ENCODE data around the gene ICOS.
"Not testable (repeated sequence)": the region's sequence is repeated elsewhere in the genome, so short reads cannot be mapped to it uniquely, and the experiment has no call there.

Gene ICOS

DNA sequence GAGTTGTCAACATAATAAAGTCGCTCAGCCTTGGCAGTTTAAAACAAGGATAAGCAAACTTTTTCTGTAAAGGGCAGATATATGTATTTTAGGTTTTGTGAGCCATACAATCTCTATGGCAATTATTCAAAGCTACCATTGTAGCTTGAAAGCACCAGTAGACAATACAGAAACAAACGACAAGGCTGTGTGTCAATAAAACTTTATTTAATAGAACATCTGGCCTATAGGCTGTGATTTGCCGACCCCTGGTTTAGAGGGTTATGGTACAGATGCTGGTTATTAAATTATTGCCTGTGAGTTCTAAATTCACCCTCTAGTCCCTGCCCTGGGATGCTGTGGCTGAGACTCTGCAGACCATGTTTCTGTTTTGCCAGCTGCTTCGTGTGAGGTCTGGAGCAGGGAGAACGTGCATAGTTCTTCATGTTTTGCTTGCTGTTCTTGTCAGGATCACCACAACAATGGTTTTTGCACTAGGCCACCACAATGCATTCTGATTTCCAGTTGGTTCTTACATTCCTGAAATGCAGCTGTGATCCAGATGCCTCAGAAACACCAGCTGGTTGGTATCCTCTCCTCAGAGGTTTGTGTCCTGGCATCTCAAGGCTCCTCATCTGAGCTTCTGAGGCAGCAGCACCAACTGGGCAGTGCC is 46.6 kb downstream of the ICOS start:
- DNase-seq: no peak

- not testable (repeated sequence) for DNase-seq
These were observed 49.4 kb downstream of the ICOS start for GRCh38 chr2:203985978-203986377.

DNA sequence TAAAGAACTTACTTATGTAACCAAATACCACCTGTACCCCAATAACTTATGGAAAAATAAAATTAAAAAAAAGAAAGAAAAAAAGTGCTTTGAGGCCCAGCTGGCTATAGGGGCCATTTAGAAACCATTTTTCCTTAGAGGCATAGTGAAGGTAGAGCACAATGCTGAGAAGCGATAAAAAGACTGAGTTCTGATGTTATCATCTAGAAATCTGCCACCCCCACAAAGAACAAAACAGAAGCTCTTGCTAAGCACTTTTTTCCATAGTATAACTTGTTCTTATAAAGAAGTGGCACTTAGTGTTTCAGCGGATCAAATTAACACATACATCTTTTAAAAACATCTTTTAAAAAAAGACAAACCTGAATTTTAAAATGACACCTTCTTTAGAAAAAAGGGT is 51.4 kb downstream of the ICOS start:
- no peak for DNase-seq

DNA sequence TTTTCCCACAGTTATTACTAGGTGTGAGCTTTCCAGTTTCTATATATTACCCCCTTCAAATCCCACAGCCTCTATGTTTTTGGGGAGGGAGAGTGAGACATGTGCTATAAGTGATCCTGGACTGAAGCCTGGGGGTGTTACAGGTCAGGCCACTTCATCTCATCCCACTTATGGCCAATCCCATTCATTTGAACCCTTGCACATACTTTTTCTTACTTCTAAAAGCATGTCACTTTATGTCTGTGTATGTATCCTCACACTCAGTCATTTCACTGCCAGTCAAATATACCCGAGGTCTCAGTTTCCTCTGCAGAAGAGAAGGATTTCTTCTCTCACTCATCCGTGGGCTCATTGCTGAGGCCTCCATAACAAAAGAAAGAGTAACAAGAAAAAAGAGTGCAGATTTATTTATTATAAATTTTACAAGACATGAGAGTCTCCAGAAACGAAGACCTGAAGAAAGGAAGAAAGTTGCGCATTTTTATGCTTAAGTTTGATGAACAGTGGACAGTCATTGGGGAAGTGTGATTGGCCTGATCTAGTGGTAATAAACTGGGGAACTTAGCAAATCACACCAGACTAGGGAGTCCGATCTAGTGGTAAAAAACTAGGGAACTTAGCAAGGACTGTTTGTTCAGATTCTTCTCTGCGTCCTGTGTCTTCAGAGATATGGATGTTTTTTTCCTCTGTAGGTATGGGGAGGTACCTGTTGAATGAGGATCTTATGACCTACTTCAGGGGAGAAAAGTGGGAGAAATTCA is 52.1 kb downstream of the ICOS start:
- DNase-seq: no peak

DNA sequence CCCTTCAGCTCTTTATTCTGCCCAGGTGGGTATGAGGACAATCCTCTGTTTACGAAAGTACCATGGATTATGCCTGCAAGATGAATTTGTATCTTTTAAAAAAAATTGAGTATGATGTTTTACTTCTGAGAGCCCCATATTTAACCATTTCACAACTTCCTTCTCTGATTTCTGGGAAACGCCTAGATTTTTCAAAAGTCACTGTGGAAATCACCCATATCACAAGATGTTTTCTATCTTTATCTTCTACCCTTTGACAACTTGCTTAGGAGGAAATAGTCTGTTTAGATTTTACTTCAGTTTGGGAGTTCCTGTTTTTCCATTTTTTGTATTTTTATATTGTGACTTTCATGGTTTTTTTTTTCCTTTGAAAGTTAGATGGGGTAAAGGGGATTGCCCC is 53.0 kb downstream of the ICOS start:
- no peak for DNase-seq

DNA sequence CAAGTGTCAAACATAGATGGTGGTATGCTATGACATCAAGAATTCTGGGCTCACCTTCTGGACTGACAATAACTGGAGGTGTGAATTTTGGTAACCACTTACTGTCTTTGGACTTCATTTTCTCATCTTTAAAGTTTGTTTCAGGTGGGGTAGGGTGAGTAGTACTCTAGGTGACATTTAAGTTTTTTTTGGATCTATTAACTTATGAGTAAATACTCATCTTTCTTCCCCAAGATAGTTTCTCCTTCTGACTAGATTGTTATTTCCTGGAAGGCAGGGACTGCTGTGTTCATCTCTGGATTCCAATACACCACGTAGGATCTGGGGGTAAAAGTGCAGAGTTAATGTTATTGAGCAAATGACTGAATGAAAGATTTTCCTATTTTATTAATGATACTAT is 55.9 kb downstream of the ICOS start:
- DNase-seq: no peak

- no peak for DNase-seq
These were observed 56.4 kb downstream of the ICOS start for GRCh38 chr2:203993011-203993410.

- no peak for DNase-seq
These were observed 57.0 kb downstream of the ICOS start for GRCh38 chr2:203993560-203993959.

DNA sequence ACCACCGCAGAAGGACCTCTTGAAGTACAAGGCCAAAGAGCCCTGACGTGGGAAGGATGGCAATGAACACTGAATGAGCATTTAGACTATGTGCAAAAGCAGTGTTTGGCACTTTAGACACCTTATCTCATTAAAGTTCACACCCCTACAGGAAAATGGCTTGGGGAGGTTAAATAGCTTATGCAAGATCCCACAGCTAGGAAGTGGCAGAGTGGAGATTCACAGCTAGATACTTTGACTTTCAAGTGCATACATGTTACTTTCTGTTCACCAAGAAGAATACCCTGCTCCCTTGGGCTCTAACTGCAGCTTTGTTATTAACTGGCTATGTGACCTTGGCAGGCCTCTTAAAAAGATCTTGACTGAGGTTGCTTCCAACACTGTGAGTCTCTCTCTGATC is 58.2 kb downstream of the ICOS start:
- DNase-seq: no peak

DNA sequence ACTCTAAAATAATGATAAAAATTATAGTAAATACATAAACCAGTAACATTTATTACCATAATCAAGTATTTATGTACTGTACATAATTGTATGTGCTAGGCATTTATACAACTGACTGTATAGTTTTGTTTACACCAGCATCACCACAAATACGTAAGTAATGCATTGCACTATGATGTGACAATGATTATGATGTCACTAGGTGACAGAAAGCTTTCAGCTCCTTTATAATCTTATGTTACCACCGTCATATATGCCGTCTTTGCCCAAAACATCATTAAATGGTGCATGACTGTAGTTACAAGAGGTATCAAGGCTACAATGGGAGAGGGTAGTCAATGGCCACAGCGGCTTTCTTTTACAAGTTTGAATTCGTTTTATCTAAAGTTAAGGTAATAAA is 60.1 kb downstream of the ICOS start:
- no peak for DNase-seq

DNA sequence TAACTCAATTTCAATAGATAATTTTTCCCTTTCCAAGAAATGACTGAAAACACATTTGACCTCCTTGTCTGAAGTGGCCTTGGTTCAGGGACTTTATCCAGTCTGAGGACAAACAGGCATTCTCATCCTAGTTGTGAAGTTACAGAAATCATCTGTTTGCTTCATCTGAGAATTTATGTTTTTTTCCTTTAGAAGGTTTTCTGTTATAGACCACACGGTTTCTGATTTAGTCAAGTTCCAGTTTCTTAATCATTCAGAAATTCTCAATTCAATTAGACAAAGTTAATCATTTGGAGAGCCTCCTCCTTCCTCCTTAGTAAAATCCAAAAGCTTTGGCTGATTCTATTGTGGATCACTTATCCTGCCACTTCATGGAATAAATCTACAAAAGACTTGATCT is 60.9 kb downstream of the ICOS start:
- no peak for DNase-seq

GRCh38 chr2:203997980-203998809 is 61.6 kb downstream of the ICOS start:
- DNase-seq: no peak

GRCh38 chr2:203999835-204000234 is 63.3 kb downstream of the ICOS start:
- DNase-seq: no peak

DNA sequence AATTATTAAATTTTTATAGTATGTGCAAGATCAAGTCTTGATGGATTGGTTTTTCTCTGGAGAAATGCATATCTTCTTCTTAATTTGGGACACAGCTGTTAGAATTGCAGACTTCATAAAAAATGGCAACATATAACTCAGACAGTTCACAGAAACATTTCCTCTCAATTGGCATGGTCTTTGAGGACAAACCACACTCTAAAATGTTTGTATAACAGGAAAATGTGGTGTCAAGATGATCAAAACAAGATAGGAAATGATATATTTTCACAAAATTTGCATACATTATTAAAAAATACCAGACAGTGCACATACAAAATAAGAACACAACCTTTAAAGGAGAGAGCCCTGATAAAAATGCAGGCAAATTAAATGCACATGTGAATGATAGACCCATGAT is 63.9 kb downstream of the ICOS start:
- no peak for DNase-seq

GRCh38 chr2:204003276-204003990 is 66.9 kb downstream of the ICOS start:
- DNase-seq: no peak

DNA sequence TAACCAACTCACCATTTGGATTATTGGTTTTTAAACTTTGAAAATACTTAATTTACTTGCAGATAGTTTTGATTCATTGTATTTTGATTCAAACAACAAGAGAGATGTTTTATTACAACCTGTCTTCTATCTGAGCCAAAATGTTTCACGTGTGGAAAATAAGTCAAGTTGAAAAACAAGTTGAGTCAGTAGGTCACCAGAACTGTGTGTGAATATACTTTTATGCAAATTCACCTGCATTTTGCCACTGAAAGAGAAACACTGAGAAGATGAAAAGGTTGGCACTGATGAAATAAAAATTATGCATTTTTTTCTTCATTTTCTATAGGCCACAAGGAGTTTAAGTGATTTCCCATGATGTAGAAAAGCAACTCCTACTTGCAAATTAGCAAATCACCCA is 68.3 kb downstream of the ICOS start:
- no peak for DNase-seq

GRCh38 chr2:204005940-204006721 is 69.6 kb downstream of the ICOS start:
- no peak for DNase-seq

- DNase-seq: no peak
These were observed 71.8 kb downstream of the ICOS start for GRCh38 chr2:204008352-204008751.

DNA sequence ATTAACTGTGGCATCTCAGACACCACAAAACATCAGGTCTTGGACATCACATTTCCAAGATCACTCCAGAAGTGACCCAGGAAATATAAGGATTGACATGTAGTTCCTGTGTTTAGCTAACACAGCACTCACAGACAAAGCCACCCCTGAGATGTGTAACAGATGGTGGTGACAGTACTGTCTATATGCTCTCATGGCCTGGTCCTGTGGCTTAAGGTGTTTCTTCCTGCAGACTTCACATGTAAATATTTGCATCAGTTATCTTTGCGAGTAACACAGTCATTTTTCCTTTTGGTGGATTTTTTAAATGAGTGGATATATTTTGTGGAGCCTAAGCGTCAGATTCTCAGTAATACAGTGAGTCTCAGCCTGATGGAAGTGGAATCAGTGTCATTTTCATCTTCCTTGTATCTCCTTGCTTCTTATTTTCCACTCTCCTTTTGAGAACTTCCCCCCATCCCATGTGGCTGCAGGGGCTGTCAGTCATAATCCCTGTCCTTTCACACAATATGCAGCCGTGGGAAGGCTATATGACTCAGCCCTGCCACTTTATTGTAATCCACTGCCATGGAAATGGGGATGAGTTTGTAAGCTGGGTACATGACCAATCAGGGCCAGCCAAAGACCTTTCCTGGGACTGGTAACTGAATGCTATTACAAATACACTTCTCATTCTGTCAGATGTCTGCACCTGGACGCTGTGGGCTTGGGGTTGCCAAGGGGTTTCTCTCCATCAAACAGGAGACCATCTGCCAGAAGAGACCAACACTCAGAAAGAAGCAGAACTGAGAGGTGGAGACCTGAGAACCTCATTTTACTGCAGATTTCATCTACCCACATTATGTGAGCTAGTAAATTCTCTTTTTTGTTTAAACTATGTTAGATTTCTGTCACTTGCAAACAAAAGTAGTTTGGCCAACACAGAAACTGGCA is 74.3 kb downstream of the ICOS start:
- DNase-seq: no peak
